ENCODE measurements around the gene MAP2K3. TPM values are rescaled to one million over a fixed set of nuclear protein-coding genes. Genes with fewer than 3 reads are reported as not detected.

MAP2K3 gene
- total and polyA plus RNA-seq, 11 donors: 29.4 to 170 (median 54.4) TPM

- ATAC-seq: no peak
- TF ChIP-seq CTCF (IDR thresholded peaks at IDR 0.05): no peak
- no peak for TF ChIP-seq POLR2A (IDR thresholded peaks at IDR 0.05)
- Histone ChIP-seq H3K27me3 (no peaks in the 10 kb centered on the region), H3K36me3 (peaks cover 0 to 14% (median 0%) of the 10 kb centered on the region in 9 donors), H3K9me3 (no peaks in the 10 kb centered on the region), H3K4me3 (no peak overlapping the region), H3K27ac (no peak overlapping the region), H3K4me1 (peaks cover 0 to 29% (median 15%) of the 10 kb centered on the region in 12 donors)
- intact Hi-C loops (cut with DNase I): loop anchor here in 4 of 10 donors (10.0 kb wide), 1 partner anchor 116 kb away; the partner anchor contains the start of gene DHRS7B (in 4 of the 4)
- 71 to 80% (median 76%) methylated on average over 24 to 25 of the region's 25 CpGs for WGBS, 4 donors
- peak in 1 of 5 donors; percentile 54 for DNase-seq
Measured at GRCh38 chr17:21240369-21241055, 44.0 kb upstream of the MAP2K3 start.

GRCh38 chr17:21241564-21241963 lies 42.9 kb upstream of the MAP2K3 start:
- H3K27me3 ChIP-seq: no peaks in the 10 kb centered on the region
- WGBS, 4 donors: 82 to 89% (median 86%) methylated on average over 7 to 11 of the region's 11 CpGs
- TF ChIP-seq POLR2A (IDR thresholded peaks at IDR 0.05) (no peak), CTCF (IDR thresholded peaks at IDR 0.05) (no peak)
- peaks cover 0 to 39% (median 20%) of the 10 kb centered on the region in 12 donors for H3K4me1 ChIP-seq
- H3K4me3 ChIP-seq: no peak overlapping the region
- peak overlapping the region in 1 of 12 donors; percentile 80 for H3K27ac ChIP-seq
- intact Hi-C loops (cut with DNase I): loop anchor here in 4 of 10 donors (10.0 kb wide), 1 partner anchor 117 kb away; the partner anchor contains the start of gene DHRS7B (in 4 of the 4)
- ATAC-seq (no peak), DNase-seq (peak in 1 of 5 donors; percentile 41)
- H3K9me3 ChIP-seq: no peaks in the 10 kb centered on the region
- H3K36me3 ChIP-seq: peaks cover 0 to 14% (median 0%) of the 10 kb centered on the region in 9 donors

- H3K4me3 ChIP-seq: no peak overlapping the region
- WGBS, 4 donors: 69 to 78% (median 73%) methylated on average over 8 to 11 of the region's 11 CpGs
- H3K27ac ChIP-seq: peak overlapping the region in 8 of 12 donors; percentile 37 to 80 (median 62)
- H3K36me3 ChIP-seq: peaks cover 0 to 14% (median 0%) of the 10 kb centered on the region in 9 donors
- H3K9me3 ChIP-seq: no peaks in the 10 kb centered on the region
- no peak for TF ChIP-seq POLR2A (IDR thresholded peaks at IDR 0.05)
- TF ChIP-seq CTCF (IDR thresholded peaks at IDR 0.05): no peak
- peaks cover 0 to 41% (median 20%) of the 10 kb centered on the region in 12 donors for H3K4me1 ChIP-seq
- DNase-seq: no peak
- no peaks in the 10 kb centered on the region for H3K27me3 ChIP-seq
- peak in 1 of 4 donors; percentile 0 for ATAC-seq
- intact Hi-C loops (cut with DNase I): loop anchor here in 4 of 10 donors (10.0 kb wide), 1 partner anchor 117 kb away; the partner anchor contains the start of gene DHRS7B (in 4 of the 4)
Measured at GRCh38 chr17:21242026-21242697, 42.3 kb upstream of the MAP2K3 start.
